ENCODE results near the gene MTHFD1L.

- TF ChIP-seq, protein P1, sequence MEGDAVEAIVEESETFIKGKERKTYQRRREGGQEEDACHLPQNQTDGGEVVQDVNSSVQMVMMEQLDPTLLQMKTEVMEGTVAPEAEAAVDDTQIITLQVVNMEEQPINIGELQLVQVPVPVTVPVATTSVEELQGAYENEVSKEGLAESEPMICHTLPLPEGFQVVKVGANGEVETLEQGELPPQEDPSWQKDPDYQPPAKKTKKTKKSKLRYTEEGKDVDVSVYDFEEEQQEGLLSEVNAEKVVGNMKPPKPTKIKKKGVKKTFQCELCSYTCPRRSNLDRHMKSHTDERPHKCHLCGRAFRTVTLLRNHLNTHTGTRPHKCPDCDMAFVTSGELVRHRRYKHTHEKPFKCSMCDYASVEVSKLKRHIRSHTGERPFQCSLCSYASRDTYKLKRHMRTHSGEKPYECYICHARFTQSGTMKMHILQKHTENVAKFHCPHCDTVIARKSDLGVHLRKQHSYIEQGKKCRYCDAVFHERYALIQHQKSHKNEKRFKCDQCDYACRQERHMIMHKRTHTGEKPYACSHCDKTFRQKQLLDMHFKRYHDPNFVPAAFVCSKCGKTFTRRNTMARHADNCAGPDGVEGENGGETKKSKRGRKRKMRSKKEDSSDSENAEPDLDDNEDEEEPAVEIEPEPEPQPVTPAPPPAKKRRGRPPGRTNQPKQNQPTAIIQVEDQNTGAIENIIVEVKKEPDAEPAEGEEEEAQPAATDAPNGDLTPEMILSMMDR (IDR thresholded peaks at IDR 0.05; ENCODE audit: insufficient read depth, low read length, poor library complexity, severe bottlenecking) = no peak
- no peak for TF ChIP-seq EZH2phosphoT487 (conservative IDR thresholded peaks at IDR 0.05; ENCODE audit: low read length)
These were observed 264.8 kb downstream of the MTHFD1L start for GRCh38 chr6:151130329-151130728.

Data from SU-DHL-6 (cell line).